Memory B cell (primary cell): ENCODE data around the gene ATRN.
A peak's percentile ranks its signal among the peaks of the same experiment; 100 is the strongest.

Experiments used
- ATAC-seq: fragments of 150-1000 bp; cut with Tn5 transposase; 2 replicates; pipeline ENCODE4 v1.10.0; 2021; ENCODE audit warnings: low read depth, mild to moderate bottlenecking, moderate library complexity
- DNase-seq, 2 donors: peaks; one replicate each; pipeline ENCODE4 v3.0.0; 2022; ENCODE audit warnings: low spot score in 2 of 2
- H3K27ac Mint-ChIP-seq: one replicate; pipeline ENCODE4 v1.8.0; 2022; ENCODE audit warnings: mild to moderate bottlenecking, moderate library complexity, mixed read lengths
- H3K27me3 Mint-ChIP-seq: one replicate; pipeline ENCODE4 v1.8.0; 2022; ENCODE audit warnings: mixed read lengths
- H3K36me3 Mint-ChIP-seq: one replicate; pipeline ENCODE4 v1.8.0; 2022; ENCODE audit warnings: mild to moderate bottlenecking, mixed read lengths
- H3K4me1 Mint-ChIP-seq: one replicate; pipeline ENCODE4 v1.8.0; 2022; ENCODE audit warnings: mixed read lengths
- H3K4me3 Mint-ChIP-seq: one replicate; pipeline ENCODE4 v1.8.0; 2022; ENCODE audit warnings: mild to moderate bottlenecking, moderate library complexity, mixed read lengths
- H3K9me3 Mint-ChIP-seq: one replicate; pipeline ENCODE4 v1.8.0; 2022; ENCODE audit warnings: mixed read lengths

ATRN gene

DNA sequence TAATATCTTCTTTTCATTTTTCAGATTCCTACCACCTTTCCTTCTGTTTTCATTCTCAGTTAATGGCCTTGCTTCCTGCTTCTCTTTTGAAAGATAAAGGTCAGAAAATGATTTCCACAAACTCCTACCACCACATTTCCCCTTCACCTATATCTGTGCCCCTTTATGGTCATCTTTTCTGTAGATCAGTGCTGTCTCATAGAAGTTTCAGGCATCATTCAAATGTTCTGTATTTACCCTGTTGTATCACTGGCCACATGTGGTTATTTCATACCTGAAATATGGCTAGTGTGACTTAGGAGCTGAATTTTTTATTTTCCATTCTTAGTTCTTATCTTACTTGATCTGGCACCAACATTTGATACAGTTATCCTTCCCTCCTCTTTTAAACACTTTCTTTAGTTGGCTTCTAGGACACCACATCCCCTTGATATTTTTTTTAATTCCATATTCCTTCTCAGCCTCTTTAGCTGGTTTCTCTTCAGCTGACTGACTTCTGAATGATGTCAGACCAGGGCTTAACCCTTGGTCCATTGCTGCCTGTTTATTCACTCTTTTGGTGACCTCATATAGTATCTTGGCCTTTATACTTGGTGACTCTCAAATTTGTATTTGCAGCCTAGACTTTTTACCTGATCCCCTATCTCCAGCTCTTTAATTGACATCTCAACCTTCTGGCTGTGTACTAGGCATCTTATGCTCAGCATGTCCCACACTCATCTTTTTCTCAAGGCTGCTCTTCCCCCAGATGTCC is 81.0 kb downstream of the ATRN start:
- Mint-ChIP-seq H3K27me3 (no peaks in the 10 kb centered on the region), H3K36me3 (peaks cover 31% of the 10 kb centered on the region), H3K4me1 (peaks cover 2% of the 10 kb centered on the region), H3K27ac (no peak overlapping the region), H3K4me3 (no peak overlapping the region), H3K9me3 (no peaks in the 10 kb centered on the region)
- no peak for ATAC-seq
- no peak for DNase-seq

DNA sequence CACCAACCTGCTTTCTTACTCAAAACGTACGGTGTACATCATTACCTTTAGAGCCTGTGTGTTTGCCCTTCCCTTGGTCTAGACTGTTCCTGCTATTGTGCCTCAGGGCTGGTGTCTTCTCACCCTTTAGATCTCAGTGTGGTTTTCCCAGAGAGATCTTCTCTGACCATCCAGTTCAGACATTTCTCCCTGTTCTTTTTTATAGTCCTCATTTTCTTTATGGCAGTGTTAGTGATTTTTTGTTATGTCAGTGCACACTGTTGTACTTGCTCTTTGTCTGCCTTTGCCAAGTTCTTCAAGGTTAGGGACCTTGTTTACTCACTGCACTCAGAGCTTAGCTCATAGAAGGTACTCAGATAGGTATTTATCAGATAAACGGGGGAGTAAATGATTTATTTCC is 82.8 kb downstream of the ATRN start:
- DNase-seq: no peak
- H3K4me1 Mint-ChIP-seq: peaks cover 2% of the 10 kb centered on the region
- no peaks in the 10 kb centered on the region for H3K9me3 Mint-ChIP-seq
- no peak overlapping the region for H3K4me3 Mint-ChIP-seq
- no peak for ATAC-seq
- no peaks in the 10 kb centered on the region for H3K27me3 Mint-ChIP-seq
- peaks cover 27% of the 10 kb centered on the region for H3K36me3 Mint-ChIP-seq
- no peak overlapping the region for H3K27ac Mint-ChIP-seq

DNA sequence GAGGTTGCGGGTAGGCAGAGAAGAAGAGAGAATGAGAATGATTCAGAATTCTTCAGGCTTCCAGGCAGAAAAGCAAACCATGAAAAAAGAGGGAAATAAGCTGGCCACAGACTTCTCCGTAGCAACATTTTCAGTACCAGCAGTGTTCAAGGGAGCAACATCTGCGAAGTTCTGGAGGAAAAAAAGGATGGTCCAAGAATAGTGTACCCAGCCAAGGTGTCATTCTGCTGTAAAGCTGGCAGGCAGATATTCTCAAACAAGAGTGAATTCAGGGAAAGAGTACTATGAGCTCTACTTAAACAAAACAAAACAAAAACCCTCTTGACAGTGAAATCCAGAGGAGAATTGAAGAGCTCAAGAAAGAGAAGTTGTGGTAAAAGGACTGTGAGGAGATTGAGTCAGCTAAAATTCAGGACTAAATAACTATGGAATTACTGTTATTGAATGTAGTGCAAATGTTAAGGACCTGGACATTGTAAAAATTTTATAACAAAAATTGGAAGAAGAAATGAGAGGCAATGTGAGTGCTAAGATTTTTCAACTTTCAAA is 86.5 kb downstream of the ATRN start:
- DNase-seq (no peak), ATAC-seq (no peak)
- Mint-ChIP-seq H3K36me3 (peaks cover 15% of the 10 kb centered on the region), H3K4me3 (no peak overlapping the region), H3K9me3 (no peaks in the 10 kb centered on the region), H3K4me1 (peaks cover 7% of the 10 kb centered on the region), H3K27me3 (no peaks in the 10 kb centered on the region), H3K27ac (no peak overlapping the region)

DNA sequence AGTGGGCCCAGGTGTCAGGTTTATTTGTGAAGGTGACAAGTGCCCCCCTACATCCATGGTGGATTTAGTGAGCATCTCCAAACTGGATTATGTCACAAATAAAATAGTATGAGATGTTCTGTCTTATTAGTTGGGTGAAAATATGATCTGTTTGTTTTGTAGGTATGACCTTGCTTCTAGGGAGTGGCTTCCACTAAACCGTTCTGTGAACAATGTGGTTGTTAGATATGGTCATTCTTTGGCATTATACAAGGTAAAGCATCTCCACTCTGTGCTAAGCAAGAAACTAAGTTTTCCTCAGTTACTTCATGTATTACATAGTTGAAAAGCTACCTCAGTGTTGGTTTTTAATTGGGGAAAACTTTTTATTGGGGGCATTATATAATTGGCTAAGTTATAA is 88.4 kb downstream of the ATRN start:
- no peak for ATAC-seq
- H3K36me3 Mint-ChIP-seq: peaks cover 16% of the 10 kb centered on the region
- no peak overlapping the region for H3K4me3 Mint-ChIP-seq
- peaks cover 9% of the 10 kb centered on the region for H3K4me1 Mint-ChIP-seq
- no peaks in the 10 kb centered on the region for H3K27me3 Mint-ChIP-seq
- H3K27ac Mint-ChIP-seq: no peak overlapping the region
- H3K9me3 Mint-ChIP-seq: no peaks in the 10 kb centered on the region
- DNase-seq: no peak

DNA sequence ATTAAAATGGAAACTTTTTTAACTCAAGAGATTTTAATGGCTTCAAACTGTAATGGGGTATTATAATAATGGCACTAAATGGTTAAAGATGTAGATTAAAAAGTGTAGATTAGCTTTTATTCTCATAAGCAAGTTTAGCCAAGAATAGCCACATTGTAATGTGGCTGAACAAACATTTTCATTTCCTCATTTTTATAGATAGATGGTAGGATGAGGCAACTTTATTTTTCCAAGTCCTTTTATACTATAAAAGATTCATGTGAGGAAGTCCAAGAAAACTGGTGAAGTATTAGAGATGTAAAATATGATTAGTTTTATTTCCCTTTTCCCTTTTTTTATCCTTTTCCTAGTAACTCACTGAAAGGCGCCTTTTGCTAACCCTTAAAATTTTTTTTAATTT is 88.8 kb downstream of the ATRN start:
- ATAC-seq (no peak), DNase-seq (no peak)
- H3K36me3 Mint-ChIP-seq: peaks cover 18% of the 10 kb centered on the region
- H3K4me3 Mint-ChIP-seq: no peak overlapping the region
- peaks cover 9% of the 10 kb centered on the region for H3K4me1 Mint-ChIP-seq
- no peaks in the 10 kb centered on the region for H3K9me3 Mint-ChIP-seq
- no peaks in the 10 kb centered on the region for H3K27me3 Mint-ChIP-seq
- no peak overlapping the region for H3K27ac Mint-ChIP-seq

DNA sequence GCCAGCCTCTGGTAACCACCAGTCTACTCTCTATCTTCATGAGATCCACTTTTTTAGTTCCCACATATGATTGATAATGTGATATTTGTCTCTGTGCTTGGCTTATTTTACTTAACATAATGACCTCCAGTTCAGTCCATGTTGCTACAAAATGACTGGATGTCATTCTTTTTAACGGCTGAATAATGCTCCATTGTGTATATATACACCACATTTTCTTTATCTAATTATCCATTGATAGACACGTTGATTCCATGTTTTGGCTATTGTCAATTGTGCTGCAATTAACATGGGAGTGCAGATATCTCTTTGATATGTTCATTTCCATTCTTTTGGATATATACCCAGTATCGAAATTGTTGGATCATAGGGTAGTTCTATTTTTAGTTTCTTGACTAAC is 89.3 kb downstream of the ATRN start:
- Mint-ChIP-seq H3K27me3 (no peaks in the 10 kb centered on the region), H3K9me3 (no peaks in the 10 kb centered on the region), H3K27ac (no peak overlapping the region), H3K36me3 (peaks cover 18% of the 10 kb centered on the region), H3K4me1 (peaks cover 9% of the 10 kb centered on the region), H3K4me3 (no peak overlapping the region)
- DNase-seq (no peak), ATAC-seq (no peak)

- Mint-ChIP-seq H3K27ac (no peak overlapping the region), H3K36me3 (peaks cover 16% of the 10 kb centered on the region), H3K4me3 (no peak overlapping the region), H3K27me3 (no peaks in the 10 kb centered on the region), H3K9me3 (no peaks in the 10 kb centered on the region), H3K4me1 (peaks cover 9% of the 10 kb centered on the region)
- no peak for ATAC-seq
- no peak for DNase-seq
Measured at GRCh38 chr20:3560578-3560977, 89.8 kb downstream of the ATRN start.

GRCh38 chr20:3563133-3563532 is 92.3 kb downstream of the ATRN start:
- no peak overlapping the region for H3K4me3 Mint-ChIP-seq
- H3K27ac Mint-ChIP-seq: no peak overlapping the region
- H3K4me1 Mint-ChIP-seq: peaks cover 9% of the 10 kb centered on the region
- H3K27me3 Mint-ChIP-seq: no peaks in the 10 kb centered on the region
- ATAC-seq (no peak), DNase-seq (no peak)
- no peaks in the 10 kb centered on the region for H3K9me3 Mint-ChIP-seq
- H3K36me3 Mint-ChIP-seq: peaks cover 17% of the 10 kb centered on the region

- Mint-ChIP-seq H3K27ac (no peak overlapping the region), H3K9me3 (no peaks in the 10 kb centered on the region), H3K4me1 (peaks cover 9% of the 10 kb centered on the region), H3K27me3 (no peaks in the 10 kb centered on the region), H3K4me3 (no peak overlapping the region), H3K36me3 (peaks cover 18% of the 10 kb centered on the region)
- ATAC-seq (no peak), DNase-seq (peak in 1 of 2 donors; percentile 6)
Measured at GRCh38 chr20:3563548-3564177, 92.8 kb downstream of the ATRN start.

GRCh38 chr20:3565851-3566250 is 95.0 kb downstream of the ATRN start:
- ATAC-seq (no peak), DNase-seq (no peak)
- peaks cover 2% of the 10 kb centered on the region for H3K4me1 Mint-ChIP-seq
- H3K4me3 Mint-ChIP-seq: no peak overlapping the region
- H3K27ac Mint-ChIP-seq: no peak overlapping the region
- no peaks in the 10 kb centered on the region for H3K27me3 Mint-ChIP-seq
- H3K9me3 Mint-ChIP-seq: no peaks in the 10 kb centered on the region
- peaks cover 17% of the 10 kb centered on the region for H3K36me3 Mint-ChIP-seq

DNA sequence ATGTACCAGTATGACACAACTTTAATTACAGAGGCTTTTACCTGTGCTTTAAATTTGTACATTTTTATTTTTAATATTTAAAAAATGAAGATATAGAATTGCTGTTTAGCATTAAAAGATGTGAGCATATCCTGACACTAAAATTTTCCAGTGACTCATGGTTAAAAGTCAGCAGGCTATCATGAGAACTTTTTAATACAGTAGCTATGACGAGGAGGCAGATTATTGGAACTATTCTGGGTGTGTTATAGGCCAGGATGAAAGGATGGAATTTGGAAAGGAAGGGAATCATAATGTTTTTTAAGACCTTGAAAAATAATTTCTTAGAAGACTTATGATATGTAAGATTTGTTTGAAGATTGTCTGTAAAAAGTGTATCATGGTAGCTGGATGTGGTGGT is 101.3 kb downstream of the ATRN start:
- no peak overlapping the region for H3K4me3 Mint-ChIP-seq
- peaks cover 26% of the 10 kb centered on the region for H3K36me3 Mint-ChIP-seq
- H3K27me3 Mint-ChIP-seq: no peaks in the 10 kb centered on the region
- no peak overlapping the region for H3K27ac Mint-ChIP-seq
- no peaks in the 10 kb centered on the region for H3K9me3 Mint-ChIP-seq
- ATAC-seq (no peak), DNase-seq (no peak)
- H3K4me1 Mint-ChIP-seq: no peaks in the 10 kb centered on the region

- Mint-ChIP-seq H3K27ac (no peak overlapping the region), H3K36me3 (peaks cover 48% of the 10 kb centered on the region), H3K4me3 (no peak overlapping the region), H3K9me3 (no peaks in the 10 kb centered on the region), H3K27me3 (no peaks in the 10 kb centered on the region), H3K4me1 (no peaks in the 10 kb centered on the region)
- no peak for ATAC-seq
- DNase-seq: no peak
Measured at GRCh38 chr20:3576363-3576762, 105.5 kb downstream of the ATRN start.

- H3K36me3 Mint-ChIP-seq: peaks cover 51% of the 10 kb centered on the region
- H3K4me1 Mint-ChIP-seq: no peaks in the 10 kb centered on the region
Measured at GRCh38 chr20:3577366-3577765, 106.5 kb downstream of the ATRN start.

DNA sequence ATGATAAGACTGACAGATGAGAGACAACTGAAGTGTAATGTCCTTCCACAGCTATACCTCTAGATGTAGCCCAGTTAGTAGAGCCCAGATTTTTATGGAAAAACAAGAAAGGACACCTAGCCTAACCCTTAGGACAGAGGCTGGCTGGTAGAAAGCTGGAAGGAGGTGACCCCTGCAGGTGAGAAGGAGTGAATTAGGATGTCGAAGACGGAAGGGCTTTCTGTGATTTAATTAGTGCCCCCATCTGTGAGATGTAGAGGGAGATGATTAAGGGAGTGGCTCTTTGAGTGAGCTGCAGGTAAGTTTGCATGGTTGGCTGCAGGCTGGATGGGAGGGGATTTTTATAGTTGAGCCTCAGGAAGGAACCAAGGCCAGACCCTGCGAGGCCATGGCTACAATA is 109.6 kb downstream of the ATRN start:
- no peaks in the 10 kb centered on the region for H3K4me1 Mint-ChIP-seq
- ATAC-seq (no peak), DNase-seq (no peak)
- H3K36me3 Mint-ChIP-seq: peaks cover 64% of the 10 kb centered on the region
- no peaks in the 10 kb centered on the region for H3K27me3 Mint-ChIP-seq
- no peak overlapping the region for H3K27ac Mint-ChIP-seq
- H3K4me3 Mint-ChIP-seq: no peak overlapping the region
- H3K9me3 Mint-ChIP-seq: no peaks in the 10 kb centered on the region

More at GRCh38 chr20:3577366-3577765, 106.5 kb downstream of the ATRN start:
- no peaks in the 10 kb centered on the region for H3K27me3 Mint-ChIP-seq
- DNase-seq (no peak), ATAC-seq (no peak)
- H3K27ac Mint-ChIP-seq: no peak overlapping the region
- no peak overlapping the region for H3K4me3 Mint-ChIP-seq
- no peaks in the 10 kb centered on the region for H3K9me3 Mint-ChIP-seq

GRCh38 chr20:3583765-3584164 is 112.9 kb downstream of the ATRN start:
- DNase-seq: no peak
- H3K9me3 Mint-ChIP-seq: no peaks in the 10 kb centered on the region
- H3K27me3 Mint-ChIP-seq: no peaks in the 10 kb centered on the region
- H3K4me3 Mint-ChIP-seq: no peak overlapping the region
- H3K4me1 Mint-ChIP-seq: no peaks in the 10 kb centered on the region
- no peak overlapping the region for H3K27ac Mint-ChIP-seq
- no peak for ATAC-seq
- peaks cover 70% of the 10 kb centered on the region for H3K36me3 Mint-ChIP-seq
